Measurements from ENCODE around the gene BMP8A. TPM values are rescaled to one million over a fixed set of nuclear protein-coding genes. Genes with fewer than 3 reads are reported as not detected.

BMP8A gene
- total and polyA plus RNA-seq, 9 of the 15 experiments (the other 6 are each of a cell fraction or from before 2014, with no cell fraction given): 0.05 to 0.31 TPM; not detected in 7

- in situ Hi-C loops (cut with MboI) (no loop called here), intact Hi-C loops (cut with micrococcal nuclease) (no loop called here)
- ATAC-seq: no peak
- Histone ChIP-seq H3K4me1 (replicated peaks in 1 of 2; ENCODE audit: control insufficient read depth in 2 of 2, insufficient read depth in 2 of 2, low read length in 2 of 2) (no peaks in the 10 kb centered on the region), H3K27me3 (ENCODE audit: control insufficient read depth in 2 of 2, insufficient read depth in 2 of 2, low read length in 2 of 2) (no peaks in the 10 kb centered on the region), H3K36me3 (ENCODE audit: control insufficient read depth, insufficient read depth, low read length) (peaks cover 67% of the 10 kb centered on the region), H2AFZ (ENCODE audit: low read depth, low read length) (no peak overlapping the region), H3K4me2 (ENCODE audit: insufficient read depth, low read length) (no peak overlapping the region), H3K27ac (ENCODE audit: extremely low read depth, low read depth, low read length) (no peak overlapping the region), H3K9ac (ENCODE audit: insufficient read depth in 1 of 2, low read depth in 2 of 2, low read length in 2 of 2) (no peak overlapping the region), H3K9me1 (ENCODE audit: control insufficient read depth, insufficient read depth, low read length) (no peaks in the 10 kb centered on the region), H4K20me1 (replicated peaks; ENCODE audit: control insufficient read depth, insufficient read depth, low read length) (no peaks in the 10 kb centered on the region), H3K79me2 (ENCODE audit: control insufficient read depth, insufficient read depth, low read length) (no peaks in the 10 kb centered on the region), H3K4me3 (no peak overlapping the region), H3K9me3 (replicated peaks; ENCODE audit: control insufficient read depth, insufficient read depth, low read depth, low read length) (no peaks in the 10 kb centered on the region)
- 92% methylated on average over 7 of the region's 7 CpGs for WGBS (ENCODE audit: insufficient coverage, low coverage, missing lambda C conversion rate)
- ChIA-PET CTCF (ENCODE audit: low intra/inter-chr PET ratio) (no interaction called here), POLR2A (interaction anchor here (1.5 to 1.8 kb wide), 2 partner anchors 9 to 16 kb away, joined by 3 to 7 read pairs; no protein-coding TSS in a partner anchor)
- no TSS peak for BruUV-seq (replicated peaks)
- FAIRE-seq: no peak
- no peak for DNase-seq (ENCODE audit: extremely low read depth in 1 of 4, low spot score in 3 of 4)
- TF ChIP-seq KAT8 (IDR thresholded peaks at IDR 0.05; ENCODE audit: low read depth): no peak
- no peak for TF ChIP-seq POLR2H (tag; IDR thresholded peaks at IDR 0.05; ENCODE audit: low read depth)
- no peak for TF ChIP-seq RERE (CRISPR knock-in tag; IDR thresholded peaks at IDR 0.05; ENCODE audit: borderline replicate concordance)
- no peak for TF ChIP-seq ATF6 (CRISPR knock-in tag; IDR thresholded peaks at IDR 0.05)
- no peak for TF ChIP-seq TRIM24 (IDR thresholded peaks at IDR 0.05)
- no peak for TF ChIP-seq PRPF4 (IDR thresholded peaks at IDR 0.05; ENCODE audit: insufficient read depth, low read depth, low read length, poor library complexity, severe bottlenecking)
- no peak for TF ChIP-seq ZKSCAN1 (IDR thresholded peaks at IDR 0.05; ENCODE audit: low read depth, low read length)
- no peak for TF ChIP-seq ZNF12 (CRISPR knock-in tag; IDR thresholded peaks at IDR 0.05)
- no peak for TF ChIP-seq ETV1 (tag; conservative IDR thresholded peaks at IDR 0.05; ENCODE audit: low read depth)
- TF ChIP-seq CHD2 (IDR thresholded peaks at IDR 0.05; ENCODE audit: low read depth, low read length): no peak
- no peak for TF ChIP-seq ATF3 (IDR thresholded peaks at IDR 0.05)
- TF ChIP-seq ATF3 (CRISPR knock-in tag; conservative IDR thresholded peaks at IDR 0.05): no peak
- TF ChIP-seq TRIM25 (IDR thresholded peaks at IDR 0.05; ENCODE audit: borderline replicate concordance): no peak
- TF ChIP-seq ZNF668 (CRISPR knock-in tag; IDR thresholded peaks at IDR 0.05): no peak
Observed at GRCh38 chr1:39472826-39473225, 18.6 kb upstream of the BMP8A start.

Data from K562 (cell line).